NCI-H1930 (cell line): ENCODE results near the gene ALOX12.
"Not testable (repeated sequence)": the region's sequence is repeated elsewhere in the genome, so short reads cannot be mapped to it uniquely, and the experiment has no call there.

ENCODE experiments used
- DNase-seq, 2 experiments: peaks; one replicate each; lab custom pipeline; 2025; lab: John Stamatoyannopoulos, UW

ALOX12 gene

DNA sequence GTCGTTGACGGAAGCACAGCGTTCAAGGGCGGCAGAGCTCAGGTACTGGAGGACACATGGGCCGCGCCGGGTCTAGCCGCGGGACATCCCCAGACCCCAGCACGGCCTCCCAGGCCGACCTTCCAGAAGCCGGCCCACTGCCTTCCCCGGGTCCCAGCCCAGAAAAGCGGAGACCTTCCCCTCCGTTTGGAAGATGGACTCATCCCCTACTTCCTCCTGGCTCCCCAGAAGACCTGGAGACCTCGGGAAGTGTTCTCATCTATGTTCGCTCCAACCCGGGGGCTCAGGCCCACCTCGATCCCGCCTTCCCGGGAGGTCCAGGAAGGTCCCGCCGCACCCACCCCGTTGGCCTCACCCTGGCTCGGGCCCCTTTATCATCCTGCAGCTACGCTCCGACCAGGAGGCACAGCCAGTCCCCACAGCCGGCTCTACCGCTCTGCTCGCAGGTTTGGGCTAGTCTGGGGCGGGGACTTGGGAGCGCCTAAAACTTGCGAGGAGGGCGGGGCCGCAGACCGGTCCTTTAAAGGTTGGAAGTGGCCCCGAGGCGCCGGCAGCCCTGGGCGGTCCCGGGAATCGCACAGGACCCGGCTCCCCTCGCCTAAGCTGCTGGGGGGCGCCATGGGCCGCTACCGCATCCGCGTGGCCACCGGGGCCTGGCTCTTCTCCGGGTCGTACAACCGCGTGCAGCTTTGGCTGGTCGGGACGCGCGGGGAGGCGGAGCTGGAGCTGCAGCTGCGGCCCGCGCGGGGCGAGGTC lies at the start of gene ALOX12:
Gene ALOX12 (plus strand): TSS at position 550 of the 756 bp plus-strand sequence. CDS start 69 bp downstream, at position 619.
- DNase-seq = no peak

DNA sequence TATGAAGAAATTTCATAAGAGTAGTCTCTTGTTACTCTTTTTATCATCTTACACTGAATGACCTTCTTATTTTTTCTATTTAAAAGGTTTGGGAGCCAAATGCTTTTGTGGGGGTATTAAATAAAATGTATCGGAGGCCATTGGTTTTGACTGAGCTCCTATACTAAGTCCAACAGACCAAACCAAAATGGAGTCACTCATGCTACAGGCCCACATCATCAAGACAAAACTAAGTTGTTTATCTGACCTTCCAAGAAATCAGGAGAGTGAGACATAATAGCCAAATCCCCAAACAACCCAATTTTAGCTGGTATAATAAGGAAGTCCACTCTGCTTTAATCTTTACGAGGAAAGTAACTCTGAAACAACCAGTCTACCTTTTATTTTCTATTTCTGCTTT lies 48.1 kb upstream of the ALOX12 start:
- DNase-seq = no peak

DNA sequence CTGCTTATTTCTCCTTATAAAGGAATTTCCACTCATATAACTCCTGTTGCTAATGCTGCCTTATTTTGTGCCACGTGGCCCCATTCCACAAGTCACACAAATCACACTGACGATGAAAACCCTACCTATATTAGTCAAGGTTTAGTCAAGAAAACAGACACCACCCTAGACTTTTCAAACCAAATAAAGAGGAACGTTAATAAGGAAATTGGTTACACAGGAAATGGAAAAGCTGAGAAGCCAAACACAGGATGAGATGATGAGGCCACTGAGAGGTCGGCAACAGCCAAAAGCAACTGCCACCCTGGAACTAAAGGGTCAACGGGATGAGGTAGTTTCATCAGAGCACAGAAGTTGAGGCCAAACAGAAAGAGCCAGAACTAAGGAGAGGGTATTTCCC lies 47.3 kb upstream of the ALOX12 start:
- no peak for DNase-seq

DNA sequence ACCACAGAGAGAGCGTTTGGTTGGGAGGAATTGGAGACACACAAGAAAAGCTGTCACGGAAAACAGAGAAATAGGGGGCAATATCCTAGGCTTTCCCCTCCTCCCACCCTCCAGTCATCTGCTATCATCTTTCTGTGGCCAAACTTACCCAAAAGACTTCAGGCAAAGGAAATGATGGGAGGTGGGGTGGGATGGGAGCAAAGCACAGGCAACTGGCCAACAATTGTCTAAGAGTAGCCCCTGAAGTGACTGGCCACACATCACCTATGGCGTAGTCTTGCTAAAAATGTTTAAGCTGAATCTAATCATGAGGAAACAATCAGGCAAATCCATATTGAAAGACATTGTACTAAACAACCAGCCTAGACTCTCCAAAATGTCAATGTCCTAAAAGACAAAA lies 46.9 kb upstream of the ALOX12 start:
- no peak for DNase-seq

GRCh38 chr17:6950938-6951337 lies 44.9 kb upstream of the ALOX12 start:
- not testable (repeated sequence) for DNase-seq

DNA sequence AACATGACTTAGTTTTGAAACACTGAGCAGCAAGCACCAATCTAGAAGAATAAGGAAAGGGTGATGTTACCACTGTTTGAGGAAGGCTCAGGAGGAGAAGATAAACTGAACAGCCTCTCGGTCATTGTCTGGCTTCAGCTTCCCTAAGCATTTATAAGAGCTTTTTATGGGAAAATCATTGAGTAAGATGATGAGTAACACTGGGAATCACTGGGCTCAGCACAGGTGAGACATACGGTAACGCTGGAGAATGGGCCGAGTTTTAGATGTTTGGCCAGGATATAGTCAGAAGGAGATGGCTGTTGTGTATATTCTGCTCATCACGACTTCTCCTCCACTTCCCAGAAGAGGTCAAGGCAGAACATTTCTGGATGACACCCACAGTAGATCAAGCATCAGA lies 42.2 kb upstream of the ALOX12 start:
- DNase-seq = no peak

DNA sequence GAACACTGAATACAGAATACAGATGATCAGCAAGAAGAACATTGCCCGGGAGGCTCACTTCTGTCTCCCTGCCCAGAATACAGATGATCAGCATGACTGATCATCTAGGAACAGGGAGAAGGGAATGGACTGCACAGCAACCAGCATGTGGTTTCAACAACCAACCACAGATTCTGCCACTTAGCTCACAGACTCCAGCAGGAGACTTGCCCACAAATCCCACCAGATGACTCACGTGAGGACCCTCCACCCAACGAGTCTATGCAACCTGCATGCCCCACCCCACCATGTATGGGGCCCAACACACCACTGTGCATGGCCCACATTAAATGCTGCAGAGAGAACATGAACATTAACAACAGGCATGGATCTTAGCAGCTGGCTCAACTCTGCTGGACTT lies 36.1 kb upstream of the ALOX12 start:
- no peak for DNase-seq

GRCh38 chr17:6969323-6969726 lies 26.5 kb upstream of the ALOX12 start:
- DNase-seq = peak in 1 of 2 experiments; percentile 71

DNA sequence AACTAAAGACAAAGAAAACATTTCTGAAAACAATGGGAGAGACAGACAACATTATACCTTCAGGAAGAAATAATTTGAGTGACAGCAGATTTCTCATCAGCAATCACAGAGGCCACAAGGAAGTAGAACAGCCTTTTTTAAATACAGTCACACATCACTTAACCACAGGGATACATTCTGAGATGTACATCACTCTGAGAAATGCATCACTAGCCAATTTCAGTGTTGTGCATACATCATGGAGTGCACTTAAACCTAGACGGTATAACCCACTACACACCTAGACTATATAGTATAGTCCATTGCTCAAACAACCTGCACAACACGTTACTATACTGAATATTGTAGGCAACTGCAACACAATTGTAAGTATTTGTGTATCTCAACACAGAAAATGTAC lies 24.9 kb upstream of the ALOX12 start:
- no peak for DNase-seq

DNA sequence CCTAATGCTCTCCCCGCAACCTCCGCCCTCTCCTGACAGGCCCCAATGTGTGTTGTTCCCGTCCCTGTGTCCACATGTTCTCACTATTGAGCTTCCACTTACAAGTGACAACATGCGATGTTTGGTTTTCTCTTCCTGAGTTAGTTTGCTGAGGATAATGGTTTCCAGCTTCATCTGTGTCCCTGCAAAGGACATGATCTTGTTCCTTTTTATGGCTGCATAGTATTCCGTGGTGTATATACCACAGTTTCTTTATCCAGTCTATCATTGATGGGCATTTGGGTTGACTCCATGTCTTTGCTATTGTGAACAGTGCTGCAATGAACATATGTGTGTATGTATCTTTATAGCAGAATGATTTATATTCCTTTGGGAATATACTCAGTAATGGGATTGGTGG lies 16.4 kb upstream of the ALOX12 start:
- not testable (repeated sequence) for DNase-seq

DNA sequence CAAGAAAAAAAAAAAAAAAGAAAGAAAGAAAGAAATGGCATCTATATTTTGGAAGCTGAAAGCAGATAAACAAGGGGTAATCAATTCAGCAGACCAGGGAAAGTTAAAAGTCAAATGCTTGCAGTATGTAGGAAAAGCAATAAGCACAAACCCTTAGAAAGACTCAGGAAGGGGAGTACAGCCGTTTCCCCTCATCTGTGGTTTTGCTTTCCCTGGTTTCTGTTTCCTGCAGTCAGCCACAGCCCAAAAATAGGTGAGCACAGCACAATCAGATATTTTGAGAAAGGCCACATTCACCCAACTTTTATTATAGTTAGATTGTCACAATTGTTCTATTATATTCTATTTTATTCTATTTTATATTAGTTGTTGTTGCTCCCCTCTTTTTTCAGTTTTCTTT lies 14.4 kb upstream of the ALOX12 start:
- DNase-seq = no peak

DNA sequence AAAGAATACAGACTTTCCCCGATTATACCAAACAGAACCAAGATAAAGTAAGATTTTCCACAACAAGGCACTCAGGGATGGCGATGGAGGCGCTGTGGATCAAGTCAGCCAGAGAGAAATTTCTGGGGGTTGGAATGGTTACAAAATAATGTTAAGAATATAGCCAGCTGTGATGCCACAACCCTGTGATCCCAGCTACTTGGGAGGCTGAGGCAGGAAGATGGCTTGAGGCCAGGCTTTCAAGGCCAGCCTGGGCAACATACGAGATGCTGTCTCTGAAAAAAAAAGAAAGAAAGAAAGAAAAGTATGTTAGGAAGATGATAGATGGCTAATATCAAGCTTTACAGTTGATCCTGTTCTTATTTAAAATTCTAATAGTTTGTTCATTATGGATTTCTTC lies 10.6 kb upstream of the ALOX12 start:
- no peak for DNase-seq

- DNase-seq = no peak
Measured at GRCh38 chr17:6986676-6987075, 9.2 kb upstream of the ALOX12 start.

DNA sequence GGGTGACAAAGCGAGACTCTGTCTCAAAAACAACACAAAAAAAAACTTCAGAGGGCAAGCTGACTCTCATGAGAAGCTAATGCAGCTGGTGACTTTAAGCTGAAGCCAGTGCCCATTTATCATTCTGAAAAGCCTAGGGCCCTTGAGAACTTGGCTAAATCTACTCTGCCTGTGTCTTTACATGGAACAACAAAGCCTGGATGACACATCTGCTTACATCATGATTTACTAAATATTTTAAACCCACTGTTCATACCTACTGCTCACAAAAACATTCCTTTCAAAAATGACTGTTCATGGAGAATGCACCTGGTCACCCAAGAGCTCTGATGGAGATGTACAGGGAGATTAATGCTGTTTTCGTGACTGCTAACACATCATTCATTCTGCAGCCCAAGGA lies 6.1 kb upstream of the ALOX12 start:
- no peak for DNase-seq

- not testable (repeated sequence) for DNase-seq
Measured at GRCh38 chr17:6993613-6994056, 2.2 kb upstream of the ALOX12 start.

- DNase-seq = no peak
Measured at GRCh38 chr17:6994118-6994598, 1.7 kb upstream of the ALOX12 start.

GRCh38 chr17:6994666-6995256 lies 1.1 kb upstream of the ALOX12 start:
- no peak for DNase-seq

DNA sequence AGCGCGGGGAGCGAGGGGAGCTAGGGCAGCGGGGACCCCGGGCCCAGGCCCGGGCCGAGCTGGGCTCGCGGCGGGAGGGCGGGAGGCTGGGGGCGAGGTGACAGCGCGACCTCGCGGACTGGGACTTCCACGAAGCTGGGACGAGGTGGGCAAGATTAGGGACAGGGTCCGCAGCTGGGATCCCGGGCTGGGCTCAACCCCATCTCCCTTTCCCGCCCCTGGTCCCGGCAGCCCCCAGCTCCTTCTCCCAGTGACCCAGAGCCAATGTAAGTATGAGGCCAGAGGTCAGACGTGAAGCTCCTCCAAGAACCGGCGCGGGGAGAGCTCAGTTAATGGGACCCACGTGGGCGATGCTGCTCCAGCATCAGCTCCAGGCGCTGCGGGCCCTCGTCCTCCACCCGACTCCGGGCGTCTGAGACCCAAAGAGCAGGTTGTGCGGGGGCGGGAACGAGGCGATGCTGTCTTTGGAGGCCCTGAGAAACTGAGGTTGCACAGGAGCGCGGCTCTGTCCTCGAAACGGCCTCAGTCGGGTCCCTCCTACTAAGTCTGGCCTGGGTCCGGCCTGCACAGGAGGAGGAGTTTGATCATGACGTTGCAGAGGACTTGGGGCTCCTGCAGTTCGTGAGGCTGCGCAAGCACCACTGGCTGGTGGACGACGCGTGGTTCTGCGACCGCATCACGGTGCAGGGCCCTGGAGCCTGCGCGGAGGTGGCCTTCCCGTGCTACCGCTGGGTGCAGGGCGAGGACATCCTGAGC lies 585 bp downstream of the ALOX12 start:
- DNase-seq = no peak

DNA sequence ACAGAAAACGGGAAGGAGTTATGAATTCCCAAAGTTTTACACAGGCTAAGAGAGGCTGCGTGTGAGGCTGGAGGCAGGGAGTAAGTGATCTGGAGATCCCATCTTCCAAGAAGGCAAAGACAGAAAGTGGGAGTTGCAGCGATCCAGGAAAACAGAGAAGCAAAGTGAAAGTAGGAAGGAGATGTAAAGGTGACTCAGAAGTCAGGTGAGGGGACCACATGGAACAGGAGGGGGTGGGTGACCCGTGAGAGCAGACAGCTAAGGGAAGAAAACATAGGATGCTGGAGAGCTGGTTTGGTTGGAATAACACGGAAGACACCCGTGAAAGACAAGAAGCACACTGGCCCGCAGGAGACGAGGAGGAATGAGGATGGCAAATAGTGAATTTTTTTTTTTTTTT lies 1.3 kb downstream of the ALOX12 start:
- no peak for DNase-seq

GRCh38 chr17:6998855-6999508 lies 3.1 kb downstream of the ALOX12 start:
- no peak for DNase-seq

DNA sequence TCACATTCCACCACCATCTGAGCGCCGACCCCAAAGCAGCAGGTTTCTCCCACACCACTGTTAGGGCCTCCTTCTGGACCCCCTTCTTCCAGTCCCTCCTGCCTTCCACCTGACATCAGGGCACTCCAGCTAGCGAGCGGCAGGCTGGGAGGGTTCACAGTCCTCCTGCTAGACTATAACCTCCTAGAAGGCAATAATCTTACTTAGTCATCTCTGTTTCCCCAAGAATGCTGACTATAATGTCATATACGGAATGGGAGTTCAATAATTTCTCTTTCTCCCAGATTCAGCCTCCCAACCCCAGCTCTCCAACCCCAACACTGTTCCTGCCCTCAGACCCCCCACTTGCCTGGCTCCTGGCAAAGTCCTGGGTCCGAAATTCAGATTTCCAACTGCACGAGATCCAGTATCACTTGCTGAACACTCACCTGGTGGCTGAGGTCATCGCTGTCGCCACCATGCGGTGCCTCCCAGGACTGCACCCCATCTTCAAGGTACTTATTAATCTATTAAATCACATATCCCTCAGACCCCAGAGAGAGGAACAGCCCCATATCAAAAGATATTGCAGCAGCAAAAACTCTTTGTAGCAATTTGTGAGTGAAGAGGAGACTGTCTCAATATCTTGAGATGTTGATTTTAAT lies 5.6 kb downstream of the ALOX12 start:
- DNase-seq = peak in 1 of 2 experiments; percentile 26
